GM12878 (cell line): ENCODE results near the gene SMPD3. TPM values are rescaled to one million over a fixed set of nuclear protein-coding genes. Genes with fewer than 3 reads are reported as not detected.

Source experiments
- BCL11A ChIP-seq: IDR thresholded peaks from 2 replicates; pipeline ENCODE4 v1.6.1; 2011; ENCODE audit warnings: low read depth, low read length
- DPF2 ChIP-seq: fragments of 450-650 bp; IDR thresholded peaks from 2 replicates; pipeline ENCODE4 v1.6.1; 2017; ENCODE audit warnings: mild to moderate bottlenecking
- MTA2 ChIP-seq: fragments of 450-650 bp; IDR thresholded peaks from 2 replicates; pipeline ENCODE4 v1.6.1; 2016; ENCODE audit warnings: low read depth, mild to moderate bottlenecking, moderate library complexity
- RFX5 ChIP-seq: IDR thresholded peaks from 2 replicates; pipeline ENCODE4 v1.6.1; 2011; ENCODE audit warnings: low read depth, low read length, improper control_type of control experiment
- polyA plus RNA-seq, 11 experiments: library from polyadenylated mRNA; depleted of rRNA in 4 of 11; unstranded in 6 of 11; stranded (reverse) in 5 of 11; fragments of >200 nt; fragmentation: Nextera tagmentation in 4 of 11; fragmentation: Illumina TruSeq in 1 of 11; extraction: Ambion mirVana in 4 of 11; extraction: Trizol in 1 of 11; gene quantifications; 1 replicate in 1 of 11; 2 replicates in 10 of 11; pipeline versions ENCODE4 v1.2.1 to v1.2.3, GENCODE V29; 2011 to 2016; ENCODE audit warnings: inconsistent platforms in 2 of 11, missing spikeins in 2 of 11, low read depth in 1 of 11
- total RNA-seq, 4 experiments: library from RNA; depleted of rRNA in 3 of 4; stranded (reverse); fragments of >200 nt in 3 of 4; fragmentation: Illumina TruSeq in 1 of 4; extraction: Trizol in 1 of 4; gene quantifications; 2 replicates each; pipeline versions ENCODE4 v1.2.1 to v1.2.3, GENCODE V29; 2013 to 2021
- TF ChIP-seq, protein P1 (sequence below): IDR thresholded peaks from 2 replicates; pipeline ENCODE4 v1.6.1; 2012; ENCODE audit warnings: mild to moderate bottlenecking, low read depth, low read length
- TF ChIP-seq, protein P2 (sequence below): fragments of 450-650 bp; IDR thresholded peaks from 2 replicates; pipeline ENCODE4 v1.6.1; 2017; ENCODE audit warnings: borderline replicate concordance
- TF ChIP-seq, protein P3 (sequence below): fragments of 450-650 bp; IDR thresholded peaks from 2 replicates; pipeline ENCODE4 v1.6.1; 2017; ENCODE audit warnings: low read depth, mild to moderate bottlenecking, moderate library complexity

Gene SMPD3
- total and polyA plus RNA-seq, 10 of the 15 experiments (the other 5 are each of a cell fraction or from before 2014, with no cell fraction given), result 0.04 to 2.0 (median 1.2) TPM

DNA sequence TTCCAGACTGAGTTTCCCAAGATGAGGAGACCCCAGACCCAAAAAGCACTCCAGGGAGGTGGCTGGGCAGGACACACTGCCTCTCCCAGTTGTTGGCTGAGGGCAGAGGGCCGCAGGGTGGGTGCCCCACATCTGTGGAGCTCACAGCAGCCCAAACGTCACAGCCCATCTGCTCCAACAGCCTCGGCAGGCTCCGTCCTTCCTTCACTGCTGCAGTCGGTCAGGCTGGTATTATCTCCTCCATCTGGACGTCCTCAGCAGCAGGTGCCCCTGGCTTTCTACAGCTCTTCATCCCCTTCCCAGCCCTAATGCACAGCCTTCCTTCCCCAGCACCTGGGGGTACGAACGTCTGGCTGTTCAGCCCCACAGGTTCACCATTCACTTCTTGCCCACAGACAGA, 82.2 kb downstream of the SMPD3 start (continued):
- TF ChIP-seq, protein P1, sequence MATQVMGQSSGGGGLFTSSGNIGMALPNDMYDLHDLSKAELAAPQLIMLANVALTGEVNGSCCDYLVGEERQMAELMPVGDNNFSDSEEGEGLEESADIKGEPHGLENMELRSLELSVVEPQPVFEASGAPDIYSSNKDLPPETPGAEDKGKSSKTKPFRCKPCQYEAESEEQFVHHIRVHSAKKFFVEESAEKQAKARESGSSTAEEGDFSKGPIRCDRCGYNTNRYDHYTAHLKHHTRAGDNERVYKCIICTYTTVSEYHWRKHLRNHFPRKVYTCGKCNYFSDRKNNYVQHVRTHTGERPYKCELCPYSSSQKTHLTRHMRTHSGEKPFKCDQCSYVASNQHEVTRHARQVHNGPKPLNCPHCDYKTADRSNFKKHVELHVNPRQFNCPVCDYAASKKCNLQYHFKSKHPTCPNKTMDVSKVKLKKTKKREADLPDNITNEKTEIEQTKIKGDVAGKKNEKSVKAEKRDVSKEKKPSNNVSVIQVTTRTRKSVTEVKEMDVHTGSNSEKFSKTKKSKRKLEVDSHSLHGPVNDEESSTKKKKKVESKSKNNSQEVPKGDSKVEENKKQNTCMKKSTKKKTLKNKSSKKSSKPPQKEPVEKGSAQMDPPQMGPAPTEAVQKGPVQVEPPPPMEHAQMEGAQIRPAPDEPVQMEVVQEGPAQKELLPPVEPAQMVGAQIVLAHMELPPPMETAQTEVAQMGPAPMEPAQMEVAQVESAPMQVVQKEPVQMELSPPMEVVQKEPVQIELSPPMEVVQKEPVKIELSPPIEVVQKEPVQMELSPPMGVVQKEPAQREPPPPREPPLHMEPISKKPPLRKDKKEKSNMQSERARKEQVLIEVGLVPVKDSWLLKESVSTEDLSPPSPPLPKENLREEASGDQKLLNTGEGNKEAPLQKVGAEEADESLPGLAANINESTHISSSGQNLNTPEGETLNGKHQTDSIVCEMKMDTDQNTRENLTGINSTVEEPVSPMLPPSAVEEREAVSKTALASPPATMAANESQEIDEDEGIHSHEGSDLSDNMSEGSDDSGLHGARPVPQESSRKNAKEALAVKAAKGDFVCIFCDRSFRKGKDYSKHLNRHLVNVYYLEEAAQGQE, result no peak
- TF ChIP-seq BCL11A, result no peak
- TF ChIP-seq RFX5, result no peak
- TF ChIP-seq, protein P2, sequence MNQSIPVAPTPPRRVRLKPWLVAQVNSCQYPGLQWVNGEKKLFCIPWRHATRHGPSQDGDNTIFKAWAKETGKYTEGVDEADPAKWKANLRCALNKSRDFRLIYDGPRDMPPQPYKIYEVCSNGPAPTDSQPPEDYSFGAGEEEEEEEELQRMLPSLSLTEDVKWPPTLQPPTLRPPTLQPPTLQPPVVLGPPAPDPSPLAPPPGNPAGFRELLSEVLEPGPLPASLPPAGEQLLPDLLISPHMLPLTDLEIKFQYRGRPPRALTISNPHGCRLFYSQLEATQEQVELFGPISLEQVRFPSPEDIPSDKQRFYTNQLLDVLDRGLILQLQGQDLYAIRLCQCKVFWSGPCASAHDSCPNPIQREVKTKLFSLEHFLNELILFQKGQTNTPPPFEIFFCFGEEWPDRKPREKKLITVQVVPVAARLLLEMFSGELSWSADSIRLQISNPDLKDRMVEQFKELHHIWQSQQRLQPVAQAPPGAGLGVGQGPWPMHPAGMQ, result no peak
- TF ChIP-seq, protein P3, sequence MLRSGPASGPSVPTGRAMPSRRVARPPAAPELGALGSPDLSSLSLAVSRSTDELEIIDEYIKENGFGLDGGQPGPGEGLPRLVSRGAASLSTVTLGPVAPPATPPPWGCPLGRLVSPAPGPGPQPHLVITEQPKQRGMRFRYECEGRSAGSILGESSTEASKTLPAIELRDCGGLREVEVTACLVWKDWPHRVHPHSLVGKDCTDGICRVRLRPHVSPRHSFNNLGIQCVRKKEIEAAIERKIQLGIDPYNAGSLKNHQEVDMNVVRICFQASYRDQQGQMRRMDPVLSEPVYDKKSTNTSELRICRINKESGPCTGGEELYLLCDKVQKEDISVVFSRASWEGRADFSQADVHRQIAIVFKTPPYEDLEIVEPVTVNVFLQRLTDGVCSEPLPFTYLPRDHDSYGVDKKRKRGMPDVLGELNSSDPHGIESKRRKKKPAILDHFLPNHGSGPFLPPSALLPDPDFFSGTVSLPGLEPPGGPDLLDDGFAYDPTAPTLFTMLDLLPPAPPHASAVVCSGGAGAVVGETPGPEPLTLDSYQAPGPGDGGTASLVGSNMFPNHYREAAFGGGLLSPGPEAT, result no peak
- no peak for TF ChIP-seq MTA2
- TF ChIP-seq DPF2, result no peak
